HepG2 (cell line): ENCODE measurements around the gene DNM1. TPM values are rescaled to one million over a fixed set of nuclear protein-coding genes. Genes with fewer than 3 reads are reported as not detected.
A peak's percentile ranks its signal among the peaks of the same experiment; 100 is the strongest.

Experiments used
- AGO1 ChIP-seq: fragments of 200-400 bp; formaldehyde crosslinking; IDR thresholded peaks from 2 replicates; pipeline ENCODE4 v1.6.1; 2017; ENCODE audit warnings: mild to moderate bottlenecking, low read depth, low read length, moderate library complexity; ENCODE audit not compliant: poor library complexity, severe bottlenecking
- GTF3A ChIP-seq: sonication (generic); formaldehyde crosslinking; conservative IDR thresholded peaks from 2 replicates; pipeline ENCODE4 v1.4.0; 2020; ENCODE audit warnings: mild to moderate bottlenecking, missing genetic modification reagents
- HNF4A ChIP-seq: sonication (generic); formaldehyde crosslinking; IDR thresholded peaks from 2 replicates; pipeline ENCODE4 v1.4.0; 2020; ENCODE audit warnings: missing genetic modification reagents
- KAT2B ChIP-seq: fragments of 150-350 bp; IDR thresholded peaks from 2 replicates; pipeline ENCODE4 v1.6.1; 2014; ENCODE audit warnings: low read depth, low read length, borderline replicate concordance
- MZF1 ChIP-seq: sonication (generic); formaldehyde crosslinking; IDR thresholded peaks from 2 replicates; pipeline ENCODE4 v1.8.1; 2023; ENCODE audit warnings: mild to moderate bottlenecking, missing genetic modification reagents, borderline replicate concordance
- NCOA1 ChIP-seq: sonication (generic); formaldehyde crosslinking; IDR thresholded peaks from 2 replicates; pipeline ENCODE4 v1.9.0; 2021; ENCODE audit warnings: missing genetic modification reagents
- NR2F2 ChIP-seq: IDR thresholded peaks from 2 replicates; pipeline ENCODE4 v1.6.1; 2012; ENCODE audit warnings: low read depth, inconsistent platforms, borderline replicate concordance
- RBM39 ChIP-seq: fragments of 200-400 bp; formaldehyde crosslinking; IDR thresholded peaks from one replicate; pipeline ENCODE4 v1.6.1; 2018; ENCODE audit warnings: antibody characterized with exemption, mild to moderate bottlenecking, low read depth, low read length; ENCODE audit not compliant: poor library complexity, severe bottlenecking
- SMYD3 ChIP-seq: sonication (generic); formaldehyde crosslinking; IDR thresholded peaks from 2 replicates; pipeline ENCODE4 v1.8.1; 2023; ENCODE audit warnings: mild to moderate bottlenecking, missing genetic modification reagents
- SRY ChIP-seq: sonication (generic); formaldehyde crosslinking; IDR thresholded peaks from 2 replicates; pipeline ENCODE4 v1.8.0; 2022; ENCODE audit warnings: mild to moderate bottlenecking, missing genetic modification reagents
- ZBTB38 ChIP-seq: sonication (generic); formaldehyde crosslinking; IDR thresholded peaks from 2 replicates; pipeline ENCODE4 v1.5.1; 2020; ENCODE audit warnings: mild to moderate bottlenecking, missing genetic modification reagents
- ZFYVE20 ChIP-seq: sonication (generic); formaldehyde crosslinking; IDR thresholded peaks from 2 replicates; pipeline ENCODE4 v1.8.0; 2023; ENCODE audit warnings: low read depth, mild to moderate bottlenecking, moderate library complexity, missing genetic modification reagents, borderline replicate concordance
- ZNF256 ChIP-seq: sonication (generic); formaldehyde crosslinking; conservative IDR thresholded peaks from 2 replicates; pipeline ENCODE4 v1.4.0; 2020; ENCODE audit warnings: missing genetic modification reagents
- ZNF30 ChIP-seq: sonication (generic); formaldehyde crosslinking; IDR thresholded peaks from 2 replicates; pipeline ENCODE4 v1.5.0; 2020; ENCODE audit warnings: mild to moderate bottlenecking, missing genetic modification reagents
- ZNF331 ChIP-seq: sonication (generic); formaldehyde crosslinking; IDR thresholded peaks from 2 replicates; pipeline ENCODE4 v1.4.0; 2020; ENCODE audit warnings: missing genetic modification reagents
- ZNF83 ChIP-seq: sonication (generic); formaldehyde crosslinking; IDR thresholded peaks from 2 replicates; pipeline ENCODE4 v1.4.0; 2020; ENCODE audit warnings: missing genetic modification reagents, mild to moderate bottlenecking, borderline replicate concordance
- ZNF883 ChIP-seq: sonication (generic); formaldehyde crosslinking; IDR thresholded peaks from 2 replicates; pipeline ENCODE4 v1.5.1; 2020; ENCODE audit warnings: mild to moderate bottlenecking, missing genetic modification reagents; ENCODE audit errors: not compliant biosample characterization
- polyA plus RNA-seq, 8 experiments: library from polyadenylated mRNA; depleted of rRNA in 3 of 8; stranded (reverse) in 7 of 8; unstranded in 1 of 8; fragments of >200 nt; fragmentation: Illumina TruSeq in 4 of 8; extraction: Trizol in 4 of 8; gene quantifications; 2 replicates each; pipeline versions ENCODE4 v1.2.1 to v1.2.3, GENCODE V29; 2011 to 2016; ENCODE audit warnings: low read depth in 4 of 8, missing spikeins in 1 of 8, mixed read lengths in 1 of 8; ENCODE audit not compliant: insufficient read depth in 1 of 8
- total RNA-seq, 5 experiments: library from RNA; depleted of rRNA; stranded (reverse); fragments of >200 nt; fragmentation: Illumina TruSeq; extraction: Trizol; gene quantifications; 2 replicates each; pipeline ENCODE4 v1.2.3, GENCODE V29; 2016; ENCODE audit warnings: low read depth in 1 of 5
- TF ChIP-seq, protein P1 (sequence below): sonication (generic); formaldehyde crosslinking; conservative IDR thresholded peaks from 2 replicates; pipeline ENCODE4 v1.4.0; 2020; ENCODE audit warnings: mild to moderate bottlenecking, missing genetic modification reagents, moderate library complexity
- TF ChIP-seq, protein P2 (sequence below): sonication (generic); formaldehyde crosslinking; IDR thresholded peaks from 2 replicates; pipeline ENCODE4 v1.5.0; 2020; ENCODE audit warnings: missing genetic modification reagents, mild to moderate bottlenecking, borderline replicate concordance
- TF ChIP-seq, protein P3 (sequence below): IDR thresholded peaks from 2 replicates; pipeline ENCODE4 v1.6.1; 2018; ENCODE audit warnings: missing genetic modification reagents, mild to moderate bottlenecking, missing compliant biosample characterization
- TF ChIP-seq, protein P4 (sequence below): sonication (generic); formaldehyde crosslinking; IDR thresholded peaks from 2 replicates; pipeline ENCODE4 v1.9.0; 2022; ENCODE audit warnings: low read depth, missing genetic modification reagents

Gene DNM1
- total and polyA plus RNA-seq, 2 of the 13 experiments (the other 11 are each of a cell fraction or from before 2014, with no cell fraction given) = 0.13 to 0.58 TPM

DNA sequence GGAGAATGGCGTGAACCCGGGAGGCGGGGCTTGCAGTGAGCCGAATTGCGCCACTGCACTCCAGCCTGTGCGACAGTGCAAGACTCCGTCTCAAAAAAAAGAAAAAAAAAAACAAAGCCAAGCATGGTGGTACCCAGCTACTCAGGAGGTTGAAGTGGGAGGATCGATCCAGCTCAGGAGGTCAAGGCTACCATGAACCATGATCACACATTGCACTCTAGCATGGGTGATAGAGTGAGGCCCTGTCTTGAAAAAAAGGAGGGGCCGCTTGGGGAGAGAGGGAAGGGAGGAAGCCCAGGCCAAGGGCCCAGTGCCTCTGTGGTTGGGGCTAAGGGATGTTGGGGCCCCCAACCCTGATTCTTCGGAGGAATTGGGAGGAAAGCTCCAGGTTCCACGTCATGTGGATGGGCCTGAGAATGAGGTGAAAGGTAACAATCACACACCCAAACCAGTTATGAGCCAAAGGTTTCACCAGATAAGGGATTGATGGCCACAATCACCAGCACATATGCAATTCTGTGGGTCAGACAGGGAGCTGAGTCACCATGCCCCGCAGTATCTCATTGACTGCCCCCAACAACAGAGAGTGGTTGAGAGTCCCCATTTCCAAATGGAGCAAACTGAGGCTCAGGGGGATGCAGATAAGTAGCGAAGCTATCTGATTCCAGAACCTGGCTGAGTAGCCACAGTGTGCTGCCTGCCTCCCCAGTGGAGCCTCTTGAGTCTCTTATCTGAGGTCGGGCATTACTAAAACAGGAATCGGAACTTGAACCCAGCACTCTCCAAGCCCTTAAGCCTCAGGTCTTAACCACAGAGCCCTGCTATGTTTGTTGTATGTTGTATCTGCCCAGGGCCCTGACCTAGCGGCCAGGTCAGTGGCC, 93.4 kb downstream of the DNM1 start (continued):
- TF ChIP-seq, protein P1, sequence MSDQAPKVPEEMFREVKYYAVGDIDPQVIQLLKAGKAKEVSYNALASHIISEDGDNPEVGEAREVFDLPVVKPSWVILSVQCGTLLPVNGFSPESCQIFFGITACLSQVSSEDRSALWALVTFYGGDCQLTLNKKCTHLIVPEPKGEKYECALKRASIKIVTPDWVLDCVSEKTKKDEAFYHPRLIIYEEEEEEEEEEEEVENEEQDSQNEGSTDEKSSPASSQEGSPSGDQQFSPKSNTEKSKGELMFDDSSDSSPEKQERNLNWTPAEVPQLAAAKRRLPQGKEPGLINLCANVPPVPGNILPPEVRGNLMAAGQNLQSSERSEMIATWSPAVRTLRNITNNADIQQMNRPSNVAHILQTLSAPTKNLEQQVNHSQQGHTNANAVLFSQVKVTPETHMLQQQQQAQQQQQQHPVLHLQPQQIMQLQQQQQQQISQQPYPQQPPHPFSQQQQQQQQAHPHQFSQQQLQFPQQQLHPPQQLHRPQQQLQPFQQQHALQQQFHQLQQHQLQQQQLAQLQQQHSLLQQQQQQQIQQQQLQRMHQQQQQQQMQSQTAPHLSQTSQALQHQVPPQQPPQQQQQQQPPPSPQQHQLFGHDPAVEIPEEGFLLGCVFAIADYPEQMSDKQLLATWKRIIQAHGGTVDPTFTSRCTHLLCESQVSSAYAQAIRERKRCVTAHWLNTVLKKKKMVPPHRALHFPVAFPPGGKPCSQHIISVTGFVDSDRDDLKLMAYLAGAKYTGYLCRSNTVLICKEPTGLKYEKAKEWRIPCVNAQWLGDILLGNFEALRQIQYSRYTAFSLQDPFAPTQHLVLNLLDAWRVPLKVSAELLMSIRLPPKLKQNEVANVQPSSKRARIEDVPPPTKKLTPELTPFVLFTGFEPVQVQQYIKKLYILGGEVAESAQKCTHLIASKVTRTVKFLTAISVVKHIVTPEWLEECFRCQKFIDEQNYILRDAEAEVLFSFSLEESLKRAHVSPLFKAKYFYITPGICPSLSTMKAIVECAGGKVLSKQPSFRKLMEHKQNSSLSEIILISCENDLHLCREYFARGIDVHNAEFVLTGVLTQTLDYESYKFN (CRISPR knock-in tag) = peak; percentile 52; the same call in 1 of the 2 replicates
- 0 out of 2 replicates have a peak, but pooled peaks have one; percentile 44 for TF ChIP-seq NR2F2
- 0 out of 2 replicates have a peak, but pooled peaks have one; percentile 24 for TF ChIP-seq ZNF331 (CRISPR knock-in tag)
- TF ChIP-seq ZNF256 (CRISPR knock-in tag) = 0 out of 2 replicates have a peak, but pooled peaks have one; percentile 10
- TF ChIP-seq, protein P2, sequence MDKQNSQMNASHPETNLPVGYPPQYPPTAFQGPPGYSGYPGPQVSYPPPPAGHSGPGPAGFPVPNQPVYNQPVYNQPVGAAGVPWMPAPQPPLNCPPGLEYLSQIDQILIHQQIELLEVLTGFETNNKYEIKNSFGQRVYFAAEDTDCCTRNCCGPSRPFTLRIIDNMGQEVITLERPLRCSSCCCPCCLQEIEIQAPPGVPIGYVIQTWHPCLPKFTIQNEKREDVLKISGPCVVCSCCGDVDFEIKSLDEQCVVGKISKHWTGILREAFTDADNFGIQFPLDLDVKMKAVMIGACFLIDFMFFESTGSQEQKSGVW (CRISPR knock-in tag) = 0 out of 2 replicates have a peak, but pooled peaks have one; percentile 61
- TF ChIP-seq ZFYVE20 (CRISPR knock-in tag) = no peak
- peak; percentile 42; the same call in 1 of the 2 replicates for TF ChIP-seq SRY (CRISPR knock-in tag)
- no peak for TF ChIP-seq SMYD3
- TF ChIP-seq MZF1 = no peak
- TF ChIP-seq ZNF30 (CRISPR knock-in tag) = no peak
- no peak for TF ChIP-seq AGO1
- no peak for TF ChIP-seq NCOA1
- no peak for TF ChIP-seq RBM39
- TF ChIP-seq ZNF883 (CRISPR knock-in tag) = no peak
- no peak for TF ChIP-seq GTF3A (CRISPR knock-in tag)
- TF ChIP-seq, protein P3, sequence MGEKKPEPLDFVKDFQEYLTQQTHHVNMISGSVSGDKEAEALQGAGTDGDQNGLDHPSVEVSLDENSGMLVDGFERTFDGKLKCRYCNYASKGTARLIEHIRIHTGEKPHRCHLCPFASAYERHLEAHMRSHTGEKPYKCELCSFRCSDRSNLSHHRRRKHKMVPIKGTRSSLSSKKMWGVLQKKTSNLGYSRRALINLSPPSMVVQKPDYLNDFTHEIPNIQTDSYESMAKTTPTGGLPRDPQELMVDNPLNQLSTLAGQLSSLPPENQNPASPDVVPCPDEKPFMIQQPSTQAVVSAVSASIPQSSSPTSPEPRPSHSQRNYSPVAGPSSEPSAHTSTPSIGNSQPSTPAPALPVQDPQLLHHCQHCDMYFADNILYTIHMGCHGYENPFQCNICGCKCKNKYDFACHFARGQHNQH (CRISPR knock-in tag) = no peak; the same call in 1 of the 2 replicates
- TF ChIP-seq, protein P4, sequence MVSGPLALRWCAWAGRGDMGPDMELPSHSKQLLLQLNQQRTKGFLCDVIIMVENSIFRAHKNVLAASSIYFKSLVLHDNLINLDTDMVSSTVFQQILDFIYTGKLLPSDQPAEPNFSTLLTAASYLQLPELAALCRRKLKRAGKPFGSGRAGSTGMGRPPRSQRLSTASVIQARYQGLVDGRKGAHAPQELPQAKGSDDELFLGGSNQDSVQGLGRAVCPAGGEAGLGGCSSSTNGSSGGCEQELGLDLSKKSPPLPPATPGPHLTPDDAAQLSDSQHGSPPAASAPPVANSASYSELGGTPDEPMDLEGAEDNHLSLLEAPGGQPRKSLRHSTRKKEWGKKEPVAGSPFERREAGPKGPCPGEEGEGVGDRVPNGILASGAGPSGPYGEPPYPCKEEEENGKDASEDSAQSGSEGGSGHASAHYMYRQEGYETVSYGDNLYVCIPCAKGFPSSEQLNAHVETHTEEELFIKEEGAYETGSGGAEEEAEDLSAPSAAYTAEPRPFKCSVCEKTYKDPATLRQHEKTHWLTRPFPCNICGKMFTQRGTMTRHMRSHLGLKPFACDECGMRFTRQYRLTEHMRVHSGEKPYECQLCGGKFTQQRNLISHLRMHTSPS (CRISPR knock-in tag) = no peak
- TF ChIP-seq ZBTB38 (CRISPR knock-in tag) = no peak
- peak; percentile 64; the same call in 1 of the 2 replicates for TF ChIP-seq HNF4A (CRISPR knock-in tag)
- TF ChIP-seq KAT2B = no peak
- no peak for TF ChIP-seq ZNF83 (CRISPR knock-in tag)
